ENCODE results near the gene AQP12B.
"Not testable (repeated sequence)": the region's sequence is repeated elsewhere in the genome, so short reads cannot be mapped to it uniquely, and the experiment has no call there.

Gene AQP12B

DNA sequence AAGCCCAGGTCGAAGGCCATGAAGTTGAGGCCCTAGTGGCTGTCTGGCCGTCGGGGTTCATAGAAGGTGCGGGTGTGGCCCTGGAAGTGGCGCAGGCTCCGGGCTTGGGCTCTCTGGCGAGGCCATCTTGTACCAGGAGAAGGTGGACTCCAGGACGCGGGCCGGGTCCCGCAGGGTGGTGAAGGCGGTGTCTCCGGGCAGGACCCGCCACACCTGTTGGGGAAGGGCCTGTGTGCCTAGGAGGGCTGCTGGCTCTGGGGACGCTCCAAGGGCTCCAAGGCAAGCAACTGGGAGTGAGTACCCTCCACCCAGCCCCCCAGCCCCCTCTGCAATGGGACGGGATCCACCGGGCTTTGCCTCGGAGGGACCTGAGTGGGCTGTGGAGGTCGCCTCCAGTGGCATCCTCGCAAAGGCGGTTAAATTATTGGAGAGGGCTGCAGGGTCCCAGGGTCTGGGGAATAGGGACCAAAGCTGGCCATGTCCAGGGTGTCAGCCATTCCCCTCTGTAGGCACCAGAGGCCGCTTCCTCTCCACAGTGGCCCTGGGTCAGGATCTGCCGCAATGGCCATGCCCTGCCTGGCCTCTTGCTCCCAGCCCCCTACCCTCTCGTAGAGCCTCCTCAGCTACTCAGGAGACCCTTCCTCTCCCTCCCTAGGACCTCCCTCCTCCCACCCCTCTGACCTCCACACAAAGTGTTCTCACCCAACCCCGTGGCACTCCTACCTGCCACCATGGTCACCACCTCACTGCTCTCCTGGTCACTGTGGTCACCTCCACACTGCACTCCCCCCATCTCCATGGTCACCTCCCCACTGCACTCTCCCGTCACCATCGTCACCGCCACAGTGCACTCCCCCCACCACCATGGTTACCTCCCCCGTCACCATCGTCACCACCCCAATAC is 19.3 kb upstream of the AQP12B start:
- no peaks in the 10 kb centered on the region for H3K36me3 Mint-ChIP-seq (ENCODE audit: low read depth)
- peaks cover 20% of the 10 kb centered on the region for H3K27me3 Mint-ChIP-seq (ENCODE audit: low read depth)
- H3K4me3 Mint-ChIP-seq, result no peak overlapping the region

DNA sequence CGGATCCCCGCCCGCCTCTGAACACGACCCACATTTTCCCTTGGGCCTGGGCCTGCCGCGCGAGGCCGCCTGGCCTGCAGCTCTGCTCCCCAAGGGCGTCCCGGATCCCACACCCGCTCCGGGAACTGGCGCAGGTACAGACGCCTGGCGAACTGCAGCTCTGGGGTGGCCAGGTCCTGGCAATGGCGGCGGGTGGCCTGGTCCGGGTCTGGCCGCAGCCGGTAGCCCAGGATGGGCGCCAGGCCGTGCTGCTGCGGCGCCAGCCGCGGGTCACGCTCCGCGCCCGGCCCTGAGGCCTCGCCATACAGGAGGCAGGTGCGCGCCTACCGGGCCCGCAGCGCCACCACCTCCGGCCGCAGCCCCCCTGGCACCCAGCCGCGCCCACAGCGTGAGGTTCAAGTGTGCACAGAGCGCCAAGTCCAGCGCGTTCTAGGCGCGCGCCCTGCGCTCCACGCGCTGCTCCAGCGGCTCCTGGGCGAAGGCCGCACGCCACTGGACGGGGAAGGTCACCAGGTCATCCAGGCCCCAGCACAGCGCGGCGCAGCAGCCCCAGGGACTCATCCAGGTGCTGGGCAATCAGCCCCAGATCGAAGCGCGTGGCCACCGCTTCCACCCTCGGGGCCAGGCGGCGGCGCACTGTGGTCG is 18.5 kb upstream of the AQP12B start:
- Mint-ChIP-seq H3K4me1 (ENCODE audit: low read depth) (peaks cover 10% of the 10 kb centered on the region), H3K9me3 (no peaks in the 10 kb centered on the region), H3K4me3 (no peak overlapping the region), H3K27me3 (ENCODE audit: low read depth) (peaks cover 17% of the 10 kb centered on the region), H3K27ac (no peak overlapping the region), H3K36me3 (ENCODE audit: low read depth) (no peaks in the 10 kb centered on the region)
- DNase-seq (ENCODE audit: low spot score), result no peak

More for the DNA sequence above, 19.3 kb upstream of the AQP12B start:
- Mint-ChIP-seq H3K27ac (no peak overlapping the region), H3K9me3 (no peaks in the 10 kb centered on the region), H3K4me1 (ENCODE audit: low read depth) (peaks cover 10% of the 10 kb centered on the region)
- no peak for DNase-seq (ENCODE audit: low spot score)

DNA sequence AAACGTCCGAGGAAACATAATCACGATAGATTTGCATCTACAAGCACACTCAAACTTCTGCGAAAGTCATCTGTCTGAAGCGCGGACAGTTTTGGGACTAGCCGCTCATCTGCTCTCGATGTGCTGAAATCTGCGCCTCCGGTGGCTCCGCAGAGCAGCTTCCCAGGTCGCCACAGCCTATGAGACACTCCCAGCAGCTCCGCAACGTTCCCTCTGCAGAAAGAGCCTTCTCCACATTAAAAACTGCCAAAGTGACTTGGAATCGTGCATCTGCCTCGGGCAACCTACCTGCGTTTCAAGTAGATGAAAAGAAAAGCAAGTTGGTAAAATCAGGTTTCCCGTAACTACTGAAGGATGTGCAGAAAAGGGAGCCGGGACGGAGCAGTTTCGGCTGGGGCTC is 17.9 kb upstream of the AQP12B start:
- H3K27me3 Mint-ChIP-seq (ENCODE audit: low read depth), result peaks cover 15% of the 10 kb centered on the region
- not testable (repeated sequence) for H3K9me3 Mint-ChIP-seq; H3K4me3 Mint-ChIP-seq; H3K36me3 Mint-ChIP-seq (ENCODE audit: low read depth); DNase-seq (ENCODE audit: low spot score); H3K27ac Mint-ChIP-seq
- peaks cover 10% of the 10 kb centered on the region for H3K4me1 Mint-ChIP-seq (ENCODE audit: low read depth)

DNA sequence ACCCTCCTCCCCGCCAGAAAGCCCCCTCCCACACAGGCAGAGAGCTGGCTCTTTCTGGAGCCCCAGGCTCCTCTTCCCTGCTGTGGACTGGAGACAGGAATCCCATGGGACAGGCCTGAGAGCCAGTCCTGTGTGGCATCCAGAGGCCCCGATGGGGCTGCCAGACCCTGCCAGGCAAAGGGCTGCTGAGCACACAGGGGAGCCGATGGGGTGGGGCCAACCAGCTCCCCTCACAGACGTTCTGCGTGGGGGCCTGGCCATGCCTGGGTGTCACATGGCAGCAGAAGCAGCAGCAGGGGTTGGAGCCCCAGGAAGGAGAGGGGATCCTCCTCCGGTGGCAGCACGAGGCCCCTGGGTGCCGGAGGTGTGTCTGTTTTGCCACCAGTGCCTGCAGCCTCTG is 17.1 kb upstream of the AQP12B start:
- not testable (repeated sequence) for H3K27me3 Mint-ChIP-seq (ENCODE audit: low read depth); H3K4me3 Mint-ChIP-seq; H3K36me3 Mint-ChIP-seq (ENCODE audit: low read depth); DNase-seq (ENCODE audit: low spot score); H3K4me1 Mint-ChIP-seq (ENCODE audit: low read depth); H3K9me3 Mint-ChIP-seq; H3K27ac Mint-ChIP-seq

DNA sequence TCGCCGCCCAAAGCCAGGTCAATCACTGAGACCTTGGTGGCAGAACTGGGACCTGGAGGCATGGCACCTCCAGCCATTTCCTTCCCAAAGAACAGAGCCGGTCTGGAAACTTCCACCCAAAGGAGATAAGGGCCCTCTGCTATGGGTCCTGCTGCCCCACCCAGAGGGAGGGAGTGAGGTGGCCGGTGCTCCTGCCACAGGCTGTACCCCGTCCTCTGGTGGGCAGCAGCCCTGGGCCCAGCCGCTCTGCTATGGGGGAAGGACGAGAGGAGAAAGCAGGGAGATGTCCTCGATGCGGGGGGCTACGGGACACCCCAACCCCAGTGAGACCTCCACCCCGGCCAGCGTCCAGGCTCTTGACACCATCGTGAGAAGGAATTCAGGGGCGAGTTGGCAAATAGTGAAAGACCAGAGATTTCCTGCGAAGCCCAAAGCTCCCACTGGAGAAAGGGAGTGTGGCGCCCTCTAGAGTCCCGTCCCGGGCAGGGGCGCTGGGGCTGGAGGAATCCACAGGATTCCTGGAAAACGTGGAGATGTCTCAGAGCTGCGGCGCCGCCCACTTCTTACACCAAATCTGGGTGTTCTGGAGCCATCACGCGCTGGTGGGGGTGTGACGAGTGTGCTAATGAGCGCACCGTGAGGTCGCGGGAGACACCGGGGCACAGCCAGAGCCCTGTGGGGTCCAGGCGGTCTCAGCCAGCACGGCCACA is 16.3 kb upstream of the AQP12B start:
- H3K36me3 Mint-ChIP-seq (ENCODE audit: low read depth); H3K4me1 Mint-ChIP-seq (ENCODE audit: low read depth); H3K4me3 Mint-ChIP-seq; H3K27me3 Mint-ChIP-seq (ENCODE audit: low read depth); H3K27ac Mint-ChIP-seq; DNase-seq (ENCODE audit: low spot score); H3K9me3 Mint-ChIP-seq: not testable (repeated sequence)

DNA sequence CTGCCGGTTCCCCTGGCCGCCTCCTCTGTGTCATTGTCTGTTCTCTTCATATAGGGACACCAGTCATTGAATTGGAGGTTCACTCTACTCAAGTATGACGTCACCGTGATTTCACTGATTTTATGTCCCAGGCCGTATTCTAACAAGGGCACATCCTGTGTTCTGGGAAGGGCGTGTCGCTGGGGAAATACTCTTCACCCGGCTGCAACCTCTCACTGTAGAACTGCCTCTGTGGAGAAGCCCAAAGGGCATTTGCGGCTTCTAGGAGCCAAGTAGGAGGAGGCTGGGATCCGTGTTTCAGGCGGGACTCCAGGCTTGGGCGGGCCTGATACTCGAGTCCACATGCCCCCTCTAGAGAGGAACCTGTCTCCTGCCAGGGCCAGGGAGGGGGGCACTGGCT is 13.8 kb upstream of the AQP12B start:
- H3K27ac Mint-ChIP-seq; H3K36me3 Mint-ChIP-seq (ENCODE audit: low read depth); H3K4me1 Mint-ChIP-seq (ENCODE audit: low read depth); DNase-seq (ENCODE audit: low spot score); H3K9me3 Mint-ChIP-seq; H3K27me3 Mint-ChIP-seq (ENCODE audit: low read depth); H3K4me3 Mint-ChIP-seq: not testable (repeated sequence)

DNA sequence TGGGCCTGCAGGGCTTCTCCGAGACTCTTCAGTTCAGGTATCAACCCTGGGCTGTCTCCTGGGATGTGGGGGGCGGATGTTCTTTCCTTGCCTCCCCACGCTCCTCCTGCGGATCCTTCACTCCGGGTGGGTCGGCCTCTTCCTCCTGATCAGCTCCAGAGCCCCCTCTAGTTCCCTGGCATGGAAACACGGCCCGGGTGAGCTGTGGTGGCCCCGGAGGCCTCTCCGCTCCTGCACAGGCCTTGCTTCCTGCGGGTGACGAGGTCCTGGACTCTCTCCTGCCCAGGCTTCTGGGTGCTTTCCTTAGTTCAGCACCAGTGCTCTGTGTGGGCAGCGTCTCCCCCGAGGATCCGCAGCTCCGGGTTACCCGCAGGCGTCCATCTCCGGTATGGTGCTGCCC is 12.9 kb upstream of the AQP12B start:
- not testable (repeated sequence) for H3K36me3 Mint-ChIP-seq (ENCODE audit: low read depth); DNase-seq (ENCODE audit: low spot score); H3K27me3 Mint-ChIP-seq (ENCODE audit: low read depth); H3K4me3 Mint-ChIP-seq; H3K9me3 Mint-ChIP-seq; H3K27ac Mint-ChIP-seq; H3K4me1 Mint-ChIP-seq (ENCODE audit: low read depth)

DNA sequence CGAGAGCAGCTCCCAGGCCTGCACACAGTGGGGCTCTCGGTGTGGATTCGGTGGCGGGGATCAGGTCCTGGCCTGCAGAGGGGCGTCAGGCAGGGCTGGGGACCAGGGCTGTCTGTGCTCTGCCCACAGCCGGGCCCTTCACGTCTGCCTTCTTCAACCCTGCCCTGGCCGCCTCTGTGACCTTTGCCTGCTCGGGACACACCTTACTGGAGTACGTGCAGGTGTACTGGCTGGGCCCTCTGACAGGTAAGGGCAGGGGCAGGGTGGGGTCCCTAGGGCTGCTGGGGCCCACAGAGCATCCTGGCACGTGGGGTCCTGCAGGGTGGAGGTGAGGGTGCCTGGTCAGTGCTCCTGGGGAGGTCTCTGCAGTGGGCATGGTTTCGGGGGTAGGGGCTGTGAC is 11.6 kb upstream of the AQP12B start:
- H3K36me3 Mint-ChIP-seq (ENCODE audit: low read depth), result not testable (repeated sequence)

DNA sequence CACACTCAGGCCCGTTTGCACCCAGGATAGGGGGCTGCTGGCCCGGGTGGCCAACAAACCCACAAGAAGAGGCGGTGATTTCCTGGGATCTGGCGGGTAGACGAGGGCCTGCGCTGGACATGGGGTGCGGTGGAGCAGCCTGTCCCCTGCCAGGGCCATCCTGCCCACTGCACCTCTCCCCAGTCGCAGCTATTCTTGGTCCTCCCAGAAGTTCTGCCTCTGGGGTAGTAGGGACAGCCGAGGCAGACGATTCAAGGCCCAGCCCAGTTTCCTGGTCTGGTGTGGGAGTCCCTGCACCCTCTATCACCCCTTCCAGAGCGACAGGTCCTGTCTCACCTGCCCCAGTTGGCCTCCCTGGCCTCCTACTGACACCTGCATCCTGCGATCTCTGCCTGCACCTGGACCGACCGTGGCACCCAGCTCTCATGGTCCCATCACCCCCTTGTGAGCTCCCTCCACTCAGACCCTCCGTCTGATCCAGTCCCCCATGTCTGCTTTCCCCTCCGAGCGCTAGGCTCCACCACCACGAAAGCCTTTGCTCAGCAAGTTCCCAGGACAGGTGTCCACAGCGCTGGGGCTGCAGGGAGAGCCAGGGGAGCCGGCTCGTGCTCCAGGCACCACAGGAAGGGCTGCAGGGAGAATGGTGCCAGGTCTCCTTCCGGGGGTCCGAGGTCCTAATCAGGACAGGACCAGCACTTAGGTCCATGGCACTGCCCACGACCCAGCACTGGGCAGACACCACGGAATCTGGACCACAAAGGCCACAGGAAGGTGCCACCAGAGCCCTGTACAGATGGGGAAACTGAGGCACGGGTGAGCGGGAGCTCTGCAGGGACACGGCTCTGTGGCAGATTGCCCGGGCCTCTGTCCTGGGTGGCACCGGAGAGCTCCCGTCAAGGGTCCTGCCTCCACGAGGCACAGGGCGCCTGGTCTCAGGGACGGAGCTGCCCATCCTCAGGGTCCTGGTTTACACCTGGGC is 10.2 kb upstream of the AQP12B start:
- not testable (repeated sequence) for H3K27ac Mint-ChIP-seq; H3K4me3 Mint-ChIP-seq; H3K4me1 Mint-ChIP-seq (ENCODE audit: low read depth); H3K36me3 Mint-ChIP-seq (ENCODE audit: low read depth); DNase-seq (ENCODE audit: low spot score); H3K9me3 Mint-ChIP-seq; H3K27me3 Mint-ChIP-seq (ENCODE audit: low read depth)

More for the DNA sequence above, 11.6 kb upstream of the AQP12B start:
- H3K4me3 Mint-ChIP-seq; DNase-seq (ENCODE audit: low spot score); H3K9me3 Mint-ChIP-seq; H3K4me1 Mint-ChIP-seq (ENCODE audit: low read depth); H3K27me3 Mint-ChIP-seq (ENCODE audit: low read depth); H3K27ac Mint-ChIP-seq: not testable (repeated sequence)

DNA sequence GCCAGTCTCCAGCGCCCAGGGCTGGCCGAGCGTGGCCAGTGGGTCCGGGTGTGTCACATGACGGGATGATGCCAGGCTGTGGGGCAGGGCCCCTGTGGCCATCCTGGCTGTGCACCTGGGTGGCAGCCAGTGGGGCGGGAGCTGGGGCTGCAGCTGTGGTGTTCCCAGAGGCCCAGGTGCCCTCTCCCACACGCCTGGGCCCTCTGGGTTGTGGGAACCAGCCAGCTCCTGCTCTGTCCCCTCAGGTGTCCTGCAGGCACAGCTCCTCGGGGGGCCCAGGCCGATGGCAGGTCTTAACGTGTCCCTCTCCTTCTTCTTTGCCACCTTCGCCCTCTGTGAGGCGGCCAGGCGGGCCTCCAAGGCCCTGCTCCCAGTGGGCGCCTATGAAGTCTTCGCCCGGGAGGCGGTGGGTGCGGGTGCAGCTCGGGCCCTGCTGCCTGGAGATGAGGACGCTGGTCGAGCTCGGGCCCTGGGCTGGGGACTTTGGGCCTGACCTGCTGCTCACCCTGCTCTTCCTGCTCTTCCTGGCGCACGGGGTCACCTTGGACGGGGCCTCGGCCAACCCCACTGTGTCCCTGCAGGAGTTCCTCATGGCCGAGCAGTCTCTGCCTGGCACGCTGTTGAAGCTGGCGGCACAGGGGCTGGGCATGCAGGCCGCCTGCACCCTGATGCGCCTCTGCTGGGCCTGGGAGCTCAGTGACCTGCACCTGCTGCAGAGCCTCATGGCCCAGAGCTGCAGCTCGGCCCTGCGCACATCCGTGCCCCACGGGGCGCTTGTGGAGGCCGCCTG is 9.1 kb upstream of the AQP12B start, which contains the start of gene AQP12A:
AQP12A (plus strand) TSS at position 236 of the 790 bp plus-strand sequence; CDS start at position 284, 48 bp downstream.
- H3K4me1 Mint-ChIP-seq (ENCODE audit: low read depth); H3K27me3 Mint-ChIP-seq (ENCODE audit: low read depth); H3K9me3 Mint-ChIP-seq; H3K36me3 Mint-ChIP-seq (ENCODE audit: low read depth); DNase-seq (ENCODE audit: low spot score); H3K27ac Mint-ChIP-seq; H3K4me3 Mint-ChIP-seq: not testable (repeated sequence)

DNA sequence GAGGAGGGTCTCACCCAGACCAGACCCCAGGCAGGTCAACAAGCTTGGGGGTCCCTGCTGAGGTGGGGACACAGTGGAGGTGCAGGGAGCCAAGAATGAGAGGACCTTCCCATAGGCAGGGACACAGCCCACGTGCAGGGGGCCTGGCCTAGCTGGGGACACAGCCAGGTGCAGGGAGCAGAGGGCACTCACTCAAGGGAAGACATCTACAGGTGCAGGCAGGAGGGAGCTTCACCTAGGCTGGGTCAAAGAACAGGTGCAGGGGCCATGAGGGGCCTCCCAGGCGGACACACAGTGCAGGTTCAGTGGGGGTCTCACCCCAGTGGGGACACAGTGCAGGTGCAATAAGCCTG is 8.4 kb upstream of the AQP12B start:
- H3K27me3 Mint-ChIP-seq (ENCODE audit: low read depth); H3K27ac Mint-ChIP-seq; H3K4me3 Mint-ChIP-seq; DNase-seq (ENCODE audit: low spot score); H3K9me3 Mint-ChIP-seq; H3K36me3 Mint-ChIP-seq (ENCODE audit: low read depth); H3K4me1 Mint-ChIP-seq (ENCODE audit: low read depth): not testable (repeated sequence)

DNA sequence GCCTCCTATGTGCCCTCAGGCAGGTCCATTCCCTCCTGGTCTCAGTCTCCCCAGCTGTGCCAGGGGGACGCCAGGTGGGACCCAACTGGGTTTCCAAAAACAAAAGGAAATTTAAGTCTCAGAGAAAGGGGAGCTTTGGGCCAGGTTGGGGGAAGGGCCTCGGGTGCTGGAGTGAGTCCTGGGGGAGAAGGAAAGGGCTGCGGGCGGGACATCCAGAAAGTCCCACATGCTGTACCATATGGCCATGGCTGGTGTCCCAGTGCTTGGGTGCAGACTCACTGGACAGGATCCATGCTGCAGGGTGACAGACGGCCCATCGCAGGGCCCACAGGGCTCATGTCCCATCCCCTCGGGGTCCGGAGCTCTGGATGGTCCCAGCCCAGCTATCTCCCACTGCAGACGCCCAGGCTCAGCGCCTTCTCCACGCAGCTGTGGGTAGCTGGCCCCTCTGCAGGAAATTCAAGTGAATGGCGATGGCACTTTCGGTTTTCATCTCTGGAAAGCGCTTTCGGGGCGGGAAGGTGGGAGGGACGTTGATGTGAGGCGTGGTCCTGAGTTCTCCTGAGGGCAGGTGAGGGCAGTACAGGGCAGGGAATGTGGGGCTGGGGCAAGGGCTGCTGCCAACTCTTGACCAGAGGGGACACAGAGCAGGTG is 7.9 kb upstream of the AQP12B start:
- H3K4me3 Mint-ChIP-seq, result peak overlapping the region; percentile 38
- H3K27ac Mint-ChIP-seq; H3K27me3 Mint-ChIP-seq (ENCODE audit: low read depth); H3K36me3 Mint-ChIP-seq (ENCODE audit: low read depth); H3K9me3 Mint-ChIP-seq; H3K4me1 Mint-ChIP-seq (ENCODE audit: low read depth): not testable (repeated sequence)
- peak; percentile 2 for DNase-seq (ENCODE audit: low spot score)

Data from T-helper 2 cell treated with Interferon-gamma antibody and Interleukin-4, amounts not matched to agents 5 μg/mL and 100 μg/mL, for 36 hours (primary cell).